IMR-90 (cell line): ENCODE results near the gene MAEA. TPM values are rescaled to one million over a fixed set of nuclear protein-coding genes. Genes with fewer than 3 reads are reported as not detected.

Experiments
- ATAC-seq: fragments of 200-7000 bp; cut with Tn5 transposase; 2 replicates; pipeline ENCODE4 v1.9.1; 2020; ENCODE audit warnings: low read depth, mild to moderate bottlenecking, moderate library complexity
- BruUV-seq: library from RNA; stranded (reverse); fragments of 400-500 nt; replicated peaks from 2 replicates; lab custom pipeline; 2021; lab: Mats Ljungman, UMichigan
- CTCF ChIA-PET: fragments of 300-600 bp; formaldehyde crosslinking; extraction: SDS; loops from one replicate; lab custom pipeline; 2021; ENCODE audit warnings: antibody characterized with exemption; lab: Yijun Ruan, JAX
- POLR2A ChIA-PET: fragments of 300-600 bp; sonication (Branson Sonifier 250); formaldehyde crosslinking; loops from one replicate; lab custom pipeline; 2022; ENCODE audit warnings: antibody characterized with exemption; ENCODE audit not compliant: unreplicated experiment; lab: Charles Lee
- DNase-seq: peaks from one replicate; pipeline ENCODE4 v3.0.0; 2013
- H2AFZ ChIP-seq: replicated peaks from 2 replicates; pipeline ENCODE3; 2013; ENCODE audit warnings: low read length, mild to moderate bottlenecking; ENCODE audit not compliant: poor library complexity
- H2AK5ac ChIP-seq: 2 replicates; pipeline ENCODE4 v1.6.1; 2013; ENCODE audit warnings: low read depth, low read length, inconsistent platforms
- H2AK9ac ChIP-seq: replicated peaks from 2 replicates; pipeline ENCODE3; 2013; ENCODE audit warnings: mild to moderate bottlenecking, low read depth, low read length, moderate library complexity; ENCODE audit not compliant: poor library complexity
- H2BK120ac ChIP-seq: 2 replicates; pipeline ENCODE4 v1.6.1; 2013; ENCODE audit warnings: low read depth, low read length, inconsistent platforms
- H2BK15ac ChIP-seq: 3 replicates; pipeline ENCODE4 v1.6.1; 2013; ENCODE audit warnings: low read depth, low read length, inconsistent platforms
- H2BK20ac ChIP-seq: 2 replicates; pipeline ENCODE4 v1.6.1; 2013; ENCODE audit warnings: low read depth, mild to moderate bottlenecking, inconsistent platforms, low read length, moderate library complexity
- H2BK5ac ChIP-seq: 2 replicates; pipeline ENCODE4 v1.6.1; 2013; ENCODE audit warnings: mild to moderate bottlenecking, low read depth, low read length, inconsistent platforms; ENCODE audit not compliant: poor library complexity, severe bottlenecking
- H3K14ac ChIP-seq: replicated peaks from 2 replicates; pipeline ENCODE4 v1.6.1; 2013; ENCODE audit warnings: low read depth, low read length, inconsistent platforms
- H3K18ac ChIP-seq: 2 replicates; pipeline ENCODE4 v1.6.1; 2013; ENCODE audit warnings: low read depth, low read length, control low read depth
- H3K23ac ChIP-seq: 2 replicates; pipeline ENCODE4 v1.6.1; 2013; ENCODE audit warnings: low read depth, low read length, inconsistent platforms
- H3K27ac ChIP-seq: 2 replicates; pipeline ENCODE4 v1.5.1; 2013; ENCODE audit warnings: mild to moderate bottlenecking, control low read depth, low read length; ENCODE audit not compliant: insufficient read depth
- H3K27me3 ChIP-seq: 2 replicates; pipeline ENCODE4 v1.6.1; 2013; ENCODE audit warnings: low read length; ENCODE audit not compliant: control insufficient read depth, insufficient read depth
- H3K36me3 ChIP-seq: 2 replicates; pipeline ENCODE4 v1.6.1; 2013; ENCODE audit warnings: low read length, mixed read lengths; ENCODE audit not compliant: control insufficient read depth, insufficient read depth
- H3K4ac ChIP-seq: 2 replicates; pipeline ENCODE4 v1.6.1; 2013; ENCODE audit warnings: low read depth, low read length, inconsistent platforms
- H3K4me1 ChIP-seq: 2 replicates; pipeline ENCODE4 v1.6.1; 2013; ENCODE audit warnings: low read length, mixed read lengths; ENCODE audit not compliant: control insufficient read depth, insufficient read depth
- H3K4me2 ChIP-seq: 2 replicates; pipeline ENCODE4 v1.6.1; 2013; ENCODE audit warnings: low read depth, mild to moderate bottlenecking, control low read depth, low read length, moderate library complexity
- H3K4me3 ChIP-seq: 2 replicates; pipeline ENCODE4 v1.5.1; 2013; ENCODE audit warnings: low read depth, mild to moderate bottlenecking, control low read depth, low read length, moderate library complexity; ENCODE audit not compliant: insufficient read depth
- H3K56ac ChIP-seq: 2 replicates; pipeline ENCODE4 v1.6.1; 2013; ENCODE audit warnings: low read length, inconsistent platforms; ENCODE audit not compliant: insufficient read depth; ENCODE audit errors: extremely low read depth
- H3K79me1 ChIP-seq, 2 experiments: 2 replicates each; pipeline ENCODE4 v1.6.1; 2013; ENCODE audit warnings: low read length in 2 of 2, inconsistent platforms in 1 of 2, low read depth in 1 of 2
- H3K9ac ChIP-seq: 2 replicates; pipeline ENCODE4 v1.6.1; 2013; ENCODE audit warnings: low read depth, low read length, control low read depth
- H3K9me1 ChIP-seq: 2 replicates; pipeline ENCODE4 v1.6.1; 2013; ENCODE audit warnings: low read length, inconsistent platforms; ENCODE audit not compliant: insufficient read depth
- H3K9me3 ChIP-seq: 2 replicates; pipeline ENCODE4 v1.6.1; 2013; ENCODE audit warnings: low read length; ENCODE audit not compliant: control insufficient read depth, insufficient read depth
- H4K20me1 ChIP-seq: 2 replicates; pipeline ENCODE4 v1.6.1; 2013; ENCODE audit warnings: low read length, inconsistent platforms; ENCODE audit not compliant: insufficient read depth
- H4K5ac ChIP-seq: 2 replicates; pipeline ENCODE4 v1.6.1; 2013; ENCODE audit warnings: mild to moderate bottlenecking, low read depth, low read length, control low read depth
- H4K8ac ChIP-seq, 2 experiments: 2 replicates each; pipeline ENCODE4 v1.6.1; 2013; ENCODE audit warnings: low read depth in 2 of 2, low read length in 2 of 2, control low read depth in 1 of 2, inconsistent platforms in 1 of 2
- H4K91ac ChIP-seq: 2 replicates; pipeline ENCODE4 v1.6.1; 2013; ENCODE audit warnings: low read depth, low read length, inconsistent platforms; ENCODE audit not compliant: insufficient read depth
- BHLHE40 ChIP-seq: fragments of 150-350 bp; IDR thresholded peaks from 2 replicates; pipeline ENCODE4 v1.6.1; 2016; ENCODE audit warnings: mild to moderate bottlenecking, low read depth, low read length
- CEBPB ChIP-seq: IDR thresholded peaks from 2 replicates; pipeline ENCODE4 v1.6.1; 2012; ENCODE audit warnings: low read depth, low read length, improper control_type of control experiment
- CHD1 ChIP-seq: IDR thresholded peaks from 2 replicates; pipeline ENCODE4 v1.6.1; 2012; ENCODE audit warnings: low read depth, low read length, improper control_type of control experiment
- FOS ChIP-seq: fragments of 150-350 bp; IDR thresholded peaks from 2 replicates; pipeline ENCODE4 v1.6.1; 2016; ENCODE audit warnings: low read depth, low read length
- MAFK ChIP-seq: IDR thresholded peaks from 2 replicates; pipeline ENCODE4 v1.6.1; 2012; ENCODE audit warnings: low read depth, low read length, improper control_type of control experiment
- MAZ ChIP-seq: IDR thresholded peaks from 2 replicates; pipeline ENCODE4 v1.6.1; 2012; ENCODE audit warnings: low read depth, mild to moderate bottlenecking, low read length, improper control_type of control experiment, moderate library complexity, borderline replicate concordance
- MXI1 ChIP-seq: IDR thresholded peaks from 2 replicates; pipeline ENCODE4 v1.6.1; 2012; ENCODE audit warnings: low read depth, mild to moderate bottlenecking, low read length, moderate library complexity, borderline replicate concordance
- NFE2L2 ChIP-seq: fragments of 150-350 bp; IDR thresholded peaks from 2 replicates; pipeline ENCODE4 v1.6.1; 2016; ENCODE audit warnings: low read depth, mild to moderate bottlenecking, low read length
- POLR2A ChIP-seq: IDR thresholded peaks from 2 replicates; pipeline ENCODE4 v1.6.1; 2012; ENCODE audit warnings: mild to moderate bottlenecking, low read depth, low read length
- RAD21 ChIP-seq: IDR thresholded peaks from 2 replicates; pipeline ENCODE4 v1.6.1; 2012; ENCODE audit warnings: low read length, improper control_type of control experiment
- RCOR1 ChIP-seq: IDR thresholded peaks from 2 replicates; pipeline ENCODE4 v1.6.1; 2012; ENCODE audit warnings: mild to moderate bottlenecking, low read length, improper control_type of control experiment; ENCODE audit not compliant: insufficient replicate concordance
- RFX5 ChIP-seq: IDR thresholded peaks from 2 replicates; pipeline ENCODE4 v1.8.0; 2012; ENCODE audit warnings: low read depth, mild to moderate bottlenecking, low read length, moderate library complexity
- SMC3 ChIP-seq: fragments of 150-350 bp; IDR thresholded peaks from 2 replicates; pipeline ENCODE4 v1.6.1; 2016; ENCODE audit warnings: low read depth, mild to moderate bottlenecking, antibody characterized with exemption, low read length, moderate library complexity
- WGBS, 2 experiments: methylation state at CpG; one replicate each; pipeline versions ENCODE4 v1.1.5 to v1.1.7; 2013; ENCODE audit warnings: missing lambda C conversion rate in 2 of 2; ENCODE audit not compliant: insufficient read length in 1 of 2; ENCODE audit errors: extremely low coverage in 2 of 2; 5-methylcytosine and 5-hydroxymethylcytosine counted together
- dilution Hi-C: fragments of 300-500 bp; cut with HindIII; formaldehyde crosslinking; loops from one replicate; pipeline ENCODE4 v1.14.3; 2018; ENCODE audit warnings: low sequenced_read_pairs; ENCODE audit not compliant: unreplicated experiment
- in situ Hi-C: fragments of 300-500 bp; cut with MboI; formaldehyde crosslinking; loops from 3 replicates; pipeline ENCODE4 v1.14.3; 2019; ENCODE audit warnings: low sequenced_read_pairs, inconsistent platforms, mixed read lengths
- intact Hi-C: fragments of 100-400 bp; cut with micrococcal nuclease; formaldehyde crosslinking; loops from 2 replicates; pipeline ENCODE4 v1.10.0; 2022
- polyA plus RNA-seq, 3 experiments: library from polyadenylated mRNA; depleted of rRNA; stranded (reverse); fragments of >200 nt; gene quantifications; 2 replicates each; pipeline ENCODE4 v1.2.3, GENCODE V29; 2012; ENCODE audit warnings: low replicate concordance in 1 of 3
- total RNA-seq: library from RNA; depleted of rRNA; stranded (reverse); fragments of >200 nt; gene quantifications from 2 replicates; pipeline ENCODE4 v1.2.3, GENCODE V29; 2012
- TF ChIP-seq, protein P1 (sequence below): fragments of 150-350 bp; IDR thresholded peaks from 2 replicates; pipeline ENCODE4 v1.6.1; 2017; ENCODE audit warnings: mild to moderate bottlenecking, antibody characterized with exemption, low read length, low read depth
- TF ChIP-seq, protein P2 (sequence below): conservative IDR thresholded peaks from 2 replicates; pipeline ENCODE4 v1.5.1; 2012; ENCODE audit warnings: mild to moderate bottlenecking, low read depth, low read length, improper control_type of control experiment
- TF ChIP-seq, protein P3 (sequence below): fragments of 150-350 bp; IDR thresholded peaks from 2 replicates; pipeline ENCODE4 v1.6.1; 2016; ENCODE audit warnings: low read depth, mild to moderate bottlenecking, low read length, moderate library complexity, borderline replicate concordance

MAEA gene
- total and polyA plus RNA-seq, 2 of the 4 experiments (the other 2 are of a cell fraction): 61.5 to 108 TPM

DNA sequence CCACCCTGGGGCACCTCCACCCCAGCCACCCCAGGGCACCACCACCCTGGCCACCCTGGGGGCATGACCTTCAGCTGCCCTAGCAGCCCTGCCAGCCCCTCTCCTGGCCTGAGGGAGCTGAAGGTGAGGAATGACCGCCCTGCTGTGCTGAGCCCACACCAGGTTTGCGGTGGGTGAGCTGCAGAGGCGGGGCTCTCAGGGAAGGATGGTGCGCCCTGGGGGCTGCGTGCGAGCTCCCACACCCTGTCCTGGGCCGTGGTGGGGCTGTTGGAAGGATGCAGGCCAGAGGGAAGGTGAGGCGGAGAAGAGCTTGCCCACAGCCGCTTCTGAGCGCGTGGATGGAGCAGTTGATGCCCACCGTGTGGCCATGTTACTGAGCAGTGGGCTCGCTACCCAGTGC is 75.1 kb downstream of the MAEA start:
- ATAC-seq (no peak), DNase-seq (no peak)
- Histone ChIP-seq H3K4me2 (no peak overlapping the region), H3K27me3 (no peaks in the 10 kb centered on the region), H2BK20ac (no peak overlapping the region), H2BK15ac (no peak overlapping the region), H3K4me1 (0 out of 2 replicates have a peak, but pooled peaks cover 2% of the 10 kb centered on the region), H4K5ac (no peak overlapping the region), H3K4ac (no peak overlapping the region), H3K79me1 (no peaks in the 10 kb centered on the region; a peak in 1 of 4 replicates), H2AFZ (no peak overlapping the region), H2BK5ac (no peak overlapping the region), H3K9ac (no peak overlapping the region), H3K27ac (no peak overlapping the region), H4K8ac (no peak overlapping the region), H2AK9ac (no peak overlapping the region), H2BK120ac (no peak overlapping the region), H4K20me1 (no peaks in the 10 kb centered on the region), H2AK5ac (no peak overlapping the region), H3K36me3 (peaks cover 8% of the 10 kb centered on the region; the same call in 1 of the 2 replicates), H3K14ac (no peak overlapping the region), H3K9me3 (no peaks in the 10 kb centered on the region), H3K18ac (no peak overlapping the region), H3K4me3 (no peak overlapping the region), H3K9me1 (no peaks in the 10 kb centered on the region; the same call in 1 of the 2 replicates), H4K91ac (no peak overlapping the region), H3K23ac (no peak overlapping the region), H3K56ac (no peak overlapping the region)
- dilution Hi-C loops: no loop called here
- TF ChIP-seq, protein P1, sequence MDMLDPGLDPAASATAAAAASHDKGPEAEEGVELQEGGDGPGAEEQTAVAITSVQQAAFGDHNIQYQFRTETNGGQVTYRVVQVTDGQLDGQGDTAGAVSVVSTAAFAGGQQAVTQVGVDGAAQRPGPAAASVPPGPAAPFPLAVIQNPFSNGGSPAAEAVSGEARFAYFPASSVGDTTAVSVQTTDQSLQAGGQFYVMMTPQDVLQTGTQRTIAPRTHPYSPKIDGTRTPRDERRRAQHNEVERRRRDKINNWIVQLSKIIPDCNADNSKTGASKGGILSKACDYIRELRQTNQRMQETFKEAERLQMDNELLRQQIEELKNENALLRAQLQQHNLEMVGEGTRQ: no peak
- TF ChIP-seq, protein P2, sequence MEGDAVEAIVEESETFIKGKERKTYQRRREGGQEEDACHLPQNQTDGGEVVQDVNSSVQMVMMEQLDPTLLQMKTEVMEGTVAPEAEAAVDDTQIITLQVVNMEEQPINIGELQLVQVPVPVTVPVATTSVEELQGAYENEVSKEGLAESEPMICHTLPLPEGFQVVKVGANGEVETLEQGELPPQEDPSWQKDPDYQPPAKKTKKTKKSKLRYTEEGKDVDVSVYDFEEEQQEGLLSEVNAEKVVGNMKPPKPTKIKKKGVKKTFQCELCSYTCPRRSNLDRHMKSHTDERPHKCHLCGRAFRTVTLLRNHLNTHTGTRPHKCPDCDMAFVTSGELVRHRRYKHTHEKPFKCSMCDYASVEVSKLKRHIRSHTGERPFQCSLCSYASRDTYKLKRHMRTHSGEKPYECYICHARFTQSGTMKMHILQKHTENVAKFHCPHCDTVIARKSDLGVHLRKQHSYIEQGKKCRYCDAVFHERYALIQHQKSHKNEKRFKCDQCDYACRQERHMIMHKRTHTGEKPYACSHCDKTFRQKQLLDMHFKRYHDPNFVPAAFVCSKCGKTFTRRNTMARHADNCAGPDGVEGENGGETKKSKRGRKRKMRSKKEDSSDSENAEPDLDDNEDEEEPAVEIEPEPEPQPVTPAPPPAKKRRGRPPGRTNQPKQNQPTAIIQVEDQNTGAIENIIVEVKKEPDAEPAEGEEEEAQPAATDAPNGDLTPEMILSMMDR: no peak
- TF ChIP-seq POLR2A (no peak), RCOR1 (no peak), SMC3 (no peak), RFX5 (no peak), CHD1 (no peak), NFE2L2 (no peak), MXI1 (no peak), MAZ (no peak), BHLHE40 (no peak), CEBPB (no peak), MAFK (no peak), RAD21 (no peak), FOS (no peak)
- TF ChIP-seq, protein P3, sequence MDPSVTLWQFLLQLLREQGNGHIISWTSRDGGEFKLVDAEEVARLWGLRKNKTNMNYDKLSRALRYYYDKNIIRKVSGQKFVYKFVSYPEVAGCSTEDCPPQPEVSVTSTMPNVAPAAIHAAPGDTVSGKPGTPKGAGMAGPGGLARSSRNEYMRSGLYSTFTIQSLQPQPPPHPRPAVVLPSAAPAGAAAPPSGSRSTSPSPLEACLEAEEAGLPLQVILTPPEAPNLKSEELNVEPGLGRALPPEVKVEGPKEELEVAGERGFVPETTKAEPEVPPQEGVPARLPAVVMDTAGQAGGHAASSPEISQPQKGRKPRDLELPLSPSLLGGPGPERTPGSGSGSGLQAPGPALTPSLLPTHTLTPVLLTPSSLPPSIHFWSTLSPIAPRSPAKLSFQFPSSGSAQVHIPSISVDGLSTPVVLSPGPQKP: no peak
- WGBS, 2 experiments: 90% methylated on average over 12 of the region's 13 CpGs; no CpG with 5 or more reads in 1 of the 2 experiments
- in situ Hi-C loops: no loop called here
- POLR2A ChIA-PET: no interaction called here
- intact Hi-C loops: loop anchor here (10.0 kb wide), 1 partner anchor 360 kb away; the partner anchor contains the start of genes TACC3 and TMEM129
- CTCF ChIA-PET: no interaction called here
- BruUV-seq: no TSS peak
